GM18907 (cell line): ENCODE results near the gene TANC2.

ENCODE experiments used
- ATAC-seq: cut with Tn5 transposase; IDR thresholded peaks from one replicate; pipeline ENCODE4 v1.9.1; 2021; ENCODE audit warnings: mild to moderate bottlenecking, moderate library complexity; ENCODE audit not compliant: unreplicated experiment

TANC2 gene

DNA sequence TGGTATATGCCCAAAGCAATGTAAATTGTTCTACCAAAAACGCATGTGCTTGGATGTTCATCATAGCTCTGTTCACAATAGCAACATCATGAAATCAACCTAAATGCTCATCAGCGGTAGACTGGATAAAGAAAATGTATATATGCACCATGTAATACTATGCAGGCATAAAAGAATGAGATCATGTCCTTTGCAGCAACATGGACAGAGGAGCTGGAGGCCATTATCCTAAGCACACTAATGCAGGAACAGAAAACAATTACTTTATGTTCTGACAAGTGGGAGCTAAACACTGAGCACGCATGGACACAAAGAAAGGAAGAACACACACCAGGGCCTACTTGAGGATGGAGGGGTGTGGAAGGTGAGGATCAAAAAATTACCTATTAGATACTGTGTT is 33.7 kb downstream of the TANC2 start:
- no peak for ATAC-seq

DNA sequence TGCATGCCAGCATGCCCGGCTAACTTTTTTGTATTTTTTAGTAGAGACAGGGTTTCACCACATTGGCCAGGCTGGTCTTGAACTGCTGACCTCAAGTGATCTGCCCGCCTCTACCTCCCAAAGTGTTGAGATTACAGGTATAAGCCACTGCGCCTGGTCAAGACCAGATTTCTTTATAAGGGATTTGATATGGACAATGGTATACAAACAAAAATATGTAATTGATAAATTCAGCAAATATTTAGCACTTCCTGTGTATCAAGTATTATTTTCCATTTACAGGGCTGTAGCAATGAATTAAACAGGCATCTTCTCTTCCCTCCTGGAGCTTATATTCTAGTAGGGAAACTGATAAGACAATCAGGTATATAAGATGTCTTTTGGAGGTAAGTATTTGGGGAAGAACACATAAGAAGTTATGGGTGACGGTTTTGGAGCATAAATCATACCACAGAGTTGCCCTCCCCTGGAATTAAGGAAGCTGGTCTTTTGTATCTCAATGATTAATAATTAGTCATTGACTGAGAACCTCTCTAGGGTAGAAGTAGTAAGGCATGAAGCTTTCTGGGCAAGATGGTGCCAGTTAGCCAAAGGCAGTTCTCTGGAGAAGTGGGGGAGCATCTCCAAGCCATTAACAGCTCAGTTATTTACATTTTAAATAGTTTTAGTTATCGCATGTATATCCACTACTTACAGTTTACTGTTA is 35.8 kb downstream of the TANC2 start:
- ATAC-seq = no peak

- no peak for ATAC-seq
These were observed 36.6 kb downstream of the TANC2 start for GRCh38 chr17:63002625-63003024.

- ATAC-seq = no peak
These were observed 49.8 kb downstream of the TANC2 start for GRCh38 chr17:63015824-63016223.
